Measurements from ENCODE around the gene KCNH1.
A peak's percentile ranks its signal among the peaks of the same experiment; 100 is the strongest.

The KCNH1 gene

DNA sequence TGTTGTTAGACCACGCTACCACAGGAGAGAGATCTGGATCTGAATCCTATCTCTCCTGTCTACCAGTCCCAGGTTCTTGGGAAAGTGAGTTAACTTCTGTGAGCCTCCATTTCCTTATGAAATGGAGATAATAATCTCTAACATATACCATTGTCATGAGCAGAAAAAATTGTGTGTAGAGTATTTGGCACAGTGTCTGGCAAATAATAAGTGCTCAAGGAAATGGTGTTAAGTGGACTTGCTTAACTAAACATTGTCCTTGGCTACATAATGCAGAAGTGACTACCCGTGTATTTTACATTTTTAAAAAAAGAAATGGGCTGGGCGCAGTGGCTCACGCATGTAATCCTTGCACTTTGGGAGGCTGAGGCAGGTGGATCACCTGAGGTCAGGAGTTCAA lies 217.4 kb downstream of the KCNH1 start (continued):
- TF ChIP-seq ZNF280C (tag by site-specific recombination; IDR thresholded peaks at IDR 0.05) (no peak), ZNF214 (tag by site-specific recombination; IDR thresholded peaks at IDR 0.05; ENCODE audit: borderline replicate concordance) (no peak), ZNF529 (tag by site-specific recombination; IDR thresholded peaks at IDR 0.05; ENCODE audit: insufficient replicate concordance) (no peak), MYNN (tag by site-specific recombination; IDR thresholded peaks at IDR 0.05; ENCODE audit: borderline replicate concordance) (no peak), ZNF341 (tag by site-specific recombination; IDR thresholded peaks at IDR 0.05; ENCODE audit: low read depth) (no peak), WT1 (tag by site-specific recombination; IDR thresholded peaks at IDR 0.05) (no peak)

- Histone ChIP-seq H3K27ac (ENCODE audit: extremely low read depth, low read depth, low read length) (no peak overlapping the region), H3K36me3 (ENCODE audit: control insufficient read depth in 2 of 2, insufficient read depth in 1 of 2, low read length in 2 of 2) (no peaks in the 10 kb centered on the region), H3K4me1 (ENCODE audit: control insufficient read depth, insufficient read depth, low read length) (no peaks in the 10 kb centered on the region), H3K4me3 (ENCODE audit: low read depth, low read length) (no peak overlapping the region), H3K9me3 (ENCODE audit: control insufficient read depth, insufficient read depth, low read depth, low read length) (no peaks in the 10 kb centered on the region)
- CTCF ChIA-PET, result no interaction called here
- TF ChIP-seq ZNF610 (tag by site-specific recombination; IDR thresholded peaks at IDR 0.05; ENCODE audit: borderline replicate concordance) (no peak), KLF1 (tag by site-specific recombination; IDR thresholded peaks at IDR 0.05) (no peak), ZNF707 (tag by site-specific recombination; IDR thresholded peaks at IDR 0.05) (no peak), PRDM6 (tag by site-specific recombination; IDR thresholded peaks at IDR 0.05) (peak; percentile 45; the same call in 1 of the 2 replicates), ZNF600 (tag by site-specific recombination; IDR thresholded peaks at IDR 0.05) (no peak), ZNF747 (tag by site-specific recombination; IDR thresholded peaks at IDR 0.05) (no peak), YY1 (tag by site-specific recombination; IDR thresholded peaks at IDR 0.05) (no peak), ZNF148 (tag by site-specific recombination; IDR thresholded peaks at IDR 0.05; ENCODE audit: borderline replicate concordance) (no peak), ZNF664 (tag by site-specific recombination; IDR thresholded peaks at IDR 0.05) (no peak), FEZF1 (tag by site-specific recombination; IDR thresholded peaks at IDR 0.05) (peak; percentile 58; the same call in 1 of the 2 replicates)
- TF ChIP-seq, protein P1, sequence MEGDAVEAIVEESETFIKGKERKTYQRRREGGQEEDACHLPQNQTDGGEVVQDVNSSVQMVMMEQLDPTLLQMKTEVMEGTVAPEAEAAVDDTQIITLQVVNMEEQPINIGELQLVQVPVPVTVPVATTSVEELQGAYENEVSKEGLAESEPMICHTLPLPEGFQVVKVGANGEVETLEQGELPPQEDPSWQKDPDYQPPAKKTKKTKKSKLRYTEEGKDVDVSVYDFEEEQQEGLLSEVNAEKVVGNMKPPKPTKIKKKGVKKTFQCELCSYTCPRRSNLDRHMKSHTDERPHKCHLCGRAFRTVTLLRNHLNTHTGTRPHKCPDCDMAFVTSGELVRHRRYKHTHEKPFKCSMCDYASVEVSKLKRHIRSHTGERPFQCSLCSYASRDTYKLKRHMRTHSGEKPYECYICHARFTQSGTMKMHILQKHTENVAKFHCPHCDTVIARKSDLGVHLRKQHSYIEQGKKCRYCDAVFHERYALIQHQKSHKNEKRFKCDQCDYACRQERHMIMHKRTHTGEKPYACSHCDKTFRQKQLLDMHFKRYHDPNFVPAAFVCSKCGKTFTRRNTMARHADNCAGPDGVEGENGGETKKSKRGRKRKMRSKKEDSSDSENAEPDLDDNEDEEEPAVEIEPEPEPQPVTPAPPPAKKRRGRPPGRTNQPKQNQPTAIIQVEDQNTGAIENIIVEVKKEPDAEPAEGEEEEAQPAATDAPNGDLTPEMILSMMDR (tag by site-specific recombination; IDR thresholded peaks at IDR 0.05), result no peak
- POLR2A ChIA-PET, result no interaction called here
Observed at GRCh38 chr1:210915890-210916507, 217.9 kb downstream of the KCNH1 start.

Measured in HEK293 (cell line).